Thyroid gland (tissue), 4 donors: ENCODE data around the gene STARD9.

Source experiments
- POLR2A ChIP-seq, 2 donors: fragments of 450-650 bp; IDR thresholded peaks; one replicate each; pipeline ENCODE4 v1.6.1; 2017; ENCODE audit warnings: antibody characterized with exemption in 2 of 2, mild to moderate bottlenecking in 2 of 2, moderate library complexity in 1 of 2
- TF ChIP-seq, protein P1 (sequence below), 6 experiments: fragments of 200-600 bp in 3 of 6; fragments of 450-650 bp in 3 of 6; sonication (generic) in 3 of 6; IDR thresholded peaks; one replicate each; pipeline ENCODE4 v1.5.1; 2016 to 2019; ENCODE audit warnings: antibody characterized with exemption in 6 of 6, mild to moderate bottlenecking in 2 of 6, inconsistent platforms in 1 of 6, moderate library complexity in 1 of 6

DNA sequence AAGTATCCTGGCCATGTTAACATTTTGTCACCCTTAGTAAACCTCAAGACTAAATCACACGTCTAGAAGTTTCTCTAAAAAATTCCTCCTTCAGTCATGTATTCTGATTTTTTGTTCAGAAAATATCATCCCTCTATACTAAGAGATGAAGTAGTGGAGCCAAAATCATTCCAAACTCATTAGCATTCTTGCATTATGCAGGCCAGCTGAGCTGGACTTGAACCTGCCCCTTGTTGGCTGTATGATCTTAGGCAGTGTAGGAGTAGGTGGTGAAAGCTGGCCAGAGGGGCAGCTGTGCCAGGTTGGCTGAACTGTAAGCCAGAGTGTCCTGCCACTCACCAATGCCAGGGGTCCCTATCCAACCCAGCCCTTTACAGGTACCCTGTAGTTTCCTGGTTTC, 92.4 kb downstream of the STARD9 start:
- TF ChIP-seq, protein P1, sequence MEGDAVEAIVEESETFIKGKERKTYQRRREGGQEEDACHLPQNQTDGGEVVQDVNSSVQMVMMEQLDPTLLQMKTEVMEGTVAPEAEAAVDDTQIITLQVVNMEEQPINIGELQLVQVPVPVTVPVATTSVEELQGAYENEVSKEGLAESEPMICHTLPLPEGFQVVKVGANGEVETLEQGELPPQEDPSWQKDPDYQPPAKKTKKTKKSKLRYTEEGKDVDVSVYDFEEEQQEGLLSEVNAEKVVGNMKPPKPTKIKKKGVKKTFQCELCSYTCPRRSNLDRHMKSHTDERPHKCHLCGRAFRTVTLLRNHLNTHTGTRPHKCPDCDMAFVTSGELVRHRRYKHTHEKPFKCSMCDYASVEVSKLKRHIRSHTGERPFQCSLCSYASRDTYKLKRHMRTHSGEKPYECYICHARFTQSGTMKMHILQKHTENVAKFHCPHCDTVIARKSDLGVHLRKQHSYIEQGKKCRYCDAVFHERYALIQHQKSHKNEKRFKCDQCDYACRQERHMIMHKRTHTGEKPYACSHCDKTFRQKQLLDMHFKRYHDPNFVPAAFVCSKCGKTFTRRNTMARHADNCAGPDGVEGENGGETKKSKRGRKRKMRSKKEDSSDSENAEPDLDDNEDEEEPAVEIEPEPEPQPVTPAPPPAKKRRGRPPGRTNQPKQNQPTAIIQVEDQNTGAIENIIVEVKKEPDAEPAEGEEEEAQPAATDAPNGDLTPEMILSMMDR (IDR thresholded peaks at IDR 0.05): no peak
- no peak for TF ChIP-seq POLR2A (IDR thresholded peaks at IDR 0.05)
